SKM-1 treated with dmso at 0.1 percent for 144 hours (cell line): ENCODE data around the gene ICA1L.

Source experiments
- DNase-seq: peaks from one replicate; lab custom pipeline; 2025; ENCODE audit not compliant: unreplicated experiment; lab: John Stamatoyannopoulos, UW

The ICA1L gene

DNA sequence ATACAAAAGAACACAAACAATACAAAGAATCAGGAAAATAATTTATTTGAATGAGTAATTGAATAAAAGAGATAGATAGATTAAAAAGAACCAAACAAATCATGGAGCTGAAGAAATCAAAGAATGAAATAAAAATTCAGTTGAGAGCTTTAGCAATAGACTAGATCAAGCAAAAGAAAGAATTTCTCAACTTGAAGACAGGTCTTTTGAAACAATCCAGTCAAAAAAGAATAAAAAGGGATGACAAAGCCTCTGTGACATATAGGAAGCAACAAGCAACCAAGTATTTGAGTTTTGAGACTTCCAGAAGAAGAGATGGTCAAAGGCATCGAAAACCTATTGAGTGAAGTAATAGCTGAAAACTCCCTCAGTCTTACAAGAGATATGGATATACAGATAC is 128.0 kb downstream of the ICA1L start:
- DNase-seq, result no peak

DNA sequence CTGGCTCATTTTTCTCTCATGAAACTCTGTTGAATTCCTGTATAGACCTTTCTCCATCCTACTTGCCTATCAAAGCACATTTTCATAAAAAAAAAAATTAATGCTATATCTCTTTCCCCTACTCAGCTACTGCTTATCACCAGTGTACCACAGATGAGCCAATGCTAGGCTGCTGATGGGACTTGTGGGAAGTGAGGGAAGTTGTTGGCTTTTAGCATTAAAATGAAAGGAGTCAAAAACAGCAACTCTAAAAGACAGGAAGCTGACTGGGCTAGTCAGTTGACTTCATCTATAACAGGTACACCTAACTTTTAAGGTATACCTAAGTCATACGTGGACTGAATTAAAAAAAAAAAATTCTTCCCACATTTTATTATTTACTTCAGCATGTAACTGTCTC is 134.7 kb downstream of the ICA1L start:
- no peak for DNase-seq

DNA sequence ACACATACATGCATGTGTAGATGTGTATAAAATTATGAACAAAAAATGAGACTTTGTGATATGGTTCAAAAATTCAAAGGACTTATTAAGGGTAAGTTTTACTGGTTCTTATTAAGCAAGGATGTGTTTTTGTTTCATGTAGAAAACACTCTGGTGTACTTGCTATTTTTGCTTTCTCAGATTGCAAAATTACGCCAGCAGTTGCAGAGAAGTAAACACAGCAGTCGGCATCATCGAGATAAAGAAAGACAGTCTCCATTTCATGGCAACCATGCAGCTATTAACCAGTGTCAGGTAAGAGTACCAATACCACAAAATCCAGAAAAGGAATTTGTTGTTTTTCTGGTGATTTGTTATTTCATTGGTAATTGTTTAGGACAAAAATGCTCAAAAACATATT is 145.5 kb downstream of the ICA1L start:
- no peak for DNase-seq

DNA sequence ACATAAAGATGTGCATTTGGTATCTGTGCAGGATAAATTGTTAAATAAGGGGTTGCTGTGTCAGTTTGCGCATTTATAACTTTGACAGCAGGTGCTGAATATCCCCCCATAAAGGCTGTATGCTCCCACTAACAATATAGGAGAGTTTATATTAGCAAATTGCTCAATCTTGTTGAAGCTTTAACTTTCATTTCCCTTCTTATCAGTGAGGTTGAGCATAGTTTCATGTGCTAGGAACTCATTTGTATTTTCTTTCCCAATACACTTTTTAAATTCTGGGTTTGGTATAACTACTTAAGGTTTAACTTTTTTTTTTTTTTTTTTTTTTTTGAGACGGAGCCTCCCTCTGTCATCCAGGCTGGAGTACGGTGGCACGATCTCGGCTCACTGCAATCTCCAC is 147.8 kb downstream of the ICA1L start:
- no peak for DNase-seq
